ENCODE measurements around the gene RLBP1. TPM values are rescaled to one million over a fixed set of nuclear protein-coding genes. Genes with fewer than 3 reads are reported as not detected.
A peak's percentile ranks its signal among the peaks of the same experiment; 100 is the strongest.

RLBP1 gene
- total RNA-seq, 6 donors from 2014 or later, result not detected

DNA sequence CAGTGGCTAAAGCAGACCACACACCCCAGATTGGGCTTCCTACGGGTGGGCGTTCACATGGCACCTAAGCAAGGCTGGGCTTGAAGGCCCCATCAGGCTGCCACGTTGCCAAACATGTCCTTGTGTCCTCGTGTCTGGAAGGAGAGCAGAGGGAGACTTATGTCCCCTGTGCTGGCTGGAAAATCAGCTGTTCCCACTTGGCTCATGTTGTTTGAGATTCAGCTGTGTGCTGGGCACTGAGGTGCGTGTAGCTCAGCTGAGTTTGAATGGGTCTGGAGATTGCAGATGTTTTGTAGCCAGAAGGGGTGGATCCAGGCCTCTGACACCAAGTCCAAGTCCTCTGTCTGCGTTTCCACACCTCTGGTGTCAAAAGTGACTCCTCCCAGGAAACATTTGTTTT, 34.6 kb downstream of the RLBP1 start:
- ATAC-seq (ENCODE audit: low FRiP score in 2 of 2) (no peak), DNase-seq (no peak)
- 80 to 82% methylated on average over 6 of the region's 6 CpGs for WGBS, 2 donors
- Histone ChIP-seq H3K4me3 (no peak overlapping the region), H3K36me3 (peaks cover 13 to 76% (median 68%) of the 10 kb centered on the region in 4 donors), H3K27ac (peak overlapping the region in 1 of 4 donors; percentile 9), H3K4me1 (peaks cover 0 to 12% (median 7%) of the 10 kb centered on the region in 4 donors), H3K27me3 (no peaks in the 10 kb centered on the region), H3K9me3 (no peaks in the 10 kb centered on the region)
- no peak for TF ChIP-seq POLR2A (IDR thresholded peaks at IDR 0.05)
- TF ChIP-seq, protein P1, sequence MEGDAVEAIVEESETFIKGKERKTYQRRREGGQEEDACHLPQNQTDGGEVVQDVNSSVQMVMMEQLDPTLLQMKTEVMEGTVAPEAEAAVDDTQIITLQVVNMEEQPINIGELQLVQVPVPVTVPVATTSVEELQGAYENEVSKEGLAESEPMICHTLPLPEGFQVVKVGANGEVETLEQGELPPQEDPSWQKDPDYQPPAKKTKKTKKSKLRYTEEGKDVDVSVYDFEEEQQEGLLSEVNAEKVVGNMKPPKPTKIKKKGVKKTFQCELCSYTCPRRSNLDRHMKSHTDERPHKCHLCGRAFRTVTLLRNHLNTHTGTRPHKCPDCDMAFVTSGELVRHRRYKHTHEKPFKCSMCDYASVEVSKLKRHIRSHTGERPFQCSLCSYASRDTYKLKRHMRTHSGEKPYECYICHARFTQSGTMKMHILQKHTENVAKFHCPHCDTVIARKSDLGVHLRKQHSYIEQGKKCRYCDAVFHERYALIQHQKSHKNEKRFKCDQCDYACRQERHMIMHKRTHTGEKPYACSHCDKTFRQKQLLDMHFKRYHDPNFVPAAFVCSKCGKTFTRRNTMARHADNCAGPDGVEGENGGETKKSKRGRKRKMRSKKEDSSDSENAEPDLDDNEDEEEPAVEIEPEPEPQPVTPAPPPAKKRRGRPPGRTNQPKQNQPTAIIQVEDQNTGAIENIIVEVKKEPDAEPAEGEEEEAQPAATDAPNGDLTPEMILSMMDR (IDR thresholded peaks at IDR 0.05), result no peak
- TF ChIP-seq EP300 (IDR thresholded peaks at IDR 0.05), result no peak
- no peak for TF ChIP-seq POLR2AphosphoS5 (IDR thresholded peaks at IDR 0.05)

DNA sequence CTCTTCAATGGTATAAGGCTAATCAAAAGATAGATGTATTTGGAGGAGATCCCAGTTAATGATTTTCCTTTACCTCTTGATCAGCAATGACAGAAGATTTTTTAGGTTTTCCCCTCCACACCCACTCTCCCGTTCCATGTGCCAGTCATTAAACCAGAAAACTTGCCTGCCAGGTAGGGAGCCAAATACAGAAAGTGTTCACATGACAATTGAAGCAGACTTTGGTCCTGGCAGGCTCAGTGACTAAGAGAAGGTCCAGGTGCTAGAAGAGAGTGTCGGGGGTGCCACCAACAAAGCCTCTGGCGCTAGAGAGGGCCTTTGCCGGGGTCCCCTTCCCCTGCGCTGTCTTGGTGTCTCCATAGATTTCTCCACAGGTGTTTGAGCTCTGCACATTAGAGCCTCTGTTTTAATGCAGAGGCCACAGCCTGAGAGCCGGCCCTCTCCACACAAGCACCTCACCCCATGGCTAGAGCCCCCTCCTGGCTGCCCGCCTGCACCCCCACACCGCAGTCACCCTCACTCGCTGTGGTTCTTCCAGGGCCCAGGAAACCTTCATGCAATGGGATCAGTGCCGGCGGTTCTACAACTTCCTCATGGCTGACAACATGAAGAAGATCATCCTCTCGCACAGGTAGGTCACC, 36.4 kb downstream of the RLBP1 start:
- ATAC-seq (ENCODE audit: low FRiP score in 2 of 2) (no peak), DNase-seq (peak in 1 of 2 donors; percentile 53)
- peaks cover 0 to 11% (median 7%) of the 10 kb centered on the region in 4 donors for H3K4me1 ChIP-seq
- H3K27ac ChIP-seq, result no peak overlapping the region
- WGBS, 2 donors, result 96 to 97% methylated on average over 11 to 12 of the region's 12 CpGs
- H3K9me3 ChIP-seq, result no peaks in the 10 kb centered on the region
- no peak overlapping the region for H3K4me3 ChIP-seq
- H3K27me3 ChIP-seq, result no peaks in the 10 kb centered on the region
- TF ChIP-seq EP300 (IDR thresholded peaks at IDR 0.05), result no peak
- no peak for TF ChIP-seq POLR2A (IDR thresholded peaks at IDR 0.05)
- no peak for TF ChIP-seq POLR2AphosphoS5 (IDR thresholded peaks at IDR 0.05)
- TF ChIP-seq, protein P1 (IDR thresholded peaks at IDR 0.05), result no peak
- H3K36me3 ChIP-seq, result peaks cover 7 to 73% (median 56%) of the 10 kb centered on the region in 4 donors

DNA sequence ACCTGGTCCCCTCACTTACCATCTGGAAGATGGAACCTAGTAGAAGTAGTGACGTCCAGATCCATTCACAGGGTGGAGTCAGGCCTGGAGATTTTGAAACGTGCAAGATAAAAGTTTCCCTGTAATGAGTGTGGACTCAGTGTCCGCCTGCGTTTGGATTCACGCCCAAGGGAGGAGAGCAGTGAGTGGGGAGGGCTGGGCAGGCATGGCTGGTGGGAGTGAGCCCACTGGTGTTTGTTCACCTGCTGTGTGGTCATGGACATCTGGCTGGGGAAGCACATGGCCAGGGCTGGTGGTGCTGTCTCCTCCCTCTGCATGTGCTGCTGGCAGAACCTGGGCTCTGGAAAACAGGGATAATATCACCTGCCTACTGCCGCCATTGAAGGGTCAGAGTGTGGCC, 37.0 kb downstream of the RLBP1 start:
- peak in 1 of 2 donors; percentile 13 for ATAC-seq (ENCODE audit: low FRiP score in 2 of 2)
- H3K36me3 ChIP-seq, result peaks cover 10 to 71% (median 54%) of the 10 kb centered on the region in 4 donors
- 68 to 79% methylated on average over 5 to 6 of the region's 6 CpGs for WGBS, 2 donors

DNA sequence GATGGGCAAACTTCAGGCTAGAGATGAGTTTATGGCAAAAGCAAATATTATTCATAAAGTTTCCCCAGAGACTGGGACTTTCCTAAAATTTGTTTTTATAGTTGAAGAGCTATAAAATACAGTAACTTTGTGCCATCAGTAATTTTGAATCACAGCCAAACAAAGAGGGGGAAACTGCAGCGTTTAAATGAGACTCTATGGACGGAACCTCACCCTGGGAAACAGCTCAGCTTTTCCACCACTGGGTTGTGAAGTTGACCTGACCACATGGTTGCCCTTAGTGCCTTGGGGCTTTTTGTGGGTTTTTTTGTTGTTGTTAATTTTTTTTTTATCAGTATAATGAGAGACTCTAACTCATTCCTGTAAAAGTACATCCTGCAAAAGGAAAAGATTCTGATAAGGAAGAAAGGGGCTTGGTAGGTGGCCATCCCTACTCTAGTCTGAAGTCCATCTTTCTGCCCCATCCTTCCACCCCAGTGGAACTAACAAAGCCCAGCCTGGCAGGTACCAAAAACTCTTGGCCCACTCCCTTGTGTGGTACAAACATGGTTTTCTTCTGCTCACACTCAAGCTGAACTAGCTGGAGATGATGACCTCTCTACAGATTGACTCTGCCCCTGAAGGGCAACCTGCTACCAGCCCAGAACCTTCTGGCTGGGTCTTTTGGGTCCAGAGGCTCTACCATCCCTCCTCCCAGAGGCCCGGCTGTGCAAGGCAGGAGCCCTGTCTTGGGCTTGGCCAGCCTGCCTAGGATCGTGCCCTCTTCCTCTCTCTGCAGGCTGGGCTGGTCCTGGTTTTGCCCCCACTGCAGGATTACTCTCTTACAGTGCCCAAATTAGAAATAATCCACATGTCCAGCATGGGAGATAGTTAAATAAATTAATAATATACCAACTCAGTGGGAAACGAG, 41.2 kb downstream of the RLBP1 start:
- TF ChIP-seq, protein P1 (IDR thresholded peaks at IDR 0.05), result no peak
- TF ChIP-seq POLR2A (IDR thresholded peaks at IDR 0.05), result no peak
- Histone ChIP-seq H3K4me3 (no peak overlapping the region), H3K4me1 (no peaks in the 10 kb centered on the region), H3K36me3 (peaks cover 22 to 68% (median 51%) of the 10 kb centered on the region in 4 donors), H3K9me3 (no peaks in the 10 kb centered on the region), H3K27me3 (no peaks in the 10 kb centered on the region), H3K27ac (no peak overlapping the region)
- no peak for ATAC-seq (ENCODE audit: low FRiP score in 2 of 2)
- DNase-seq, result no peak
- WGBS, 2 donors, result 76 to 80% methylated on average over 5 of the region's 5 CpGs

More for the DNA sequence above, 37.0 kb downstream of the RLBP1 start:
- Histone ChIP-seq H3K4me1 (peaks cover 0 to 10% (median 5%) of the 10 kb centered on the region in 4 donors), H3K27me3 (no peaks in the 10 kb centered on the region), H3K9me3 (no peaks in the 10 kb centered on the region), H3K27ac (no peak overlapping the region), H3K4me3 (no peak overlapping the region)
- no peak for TF ChIP-seq POLR2A (IDR thresholded peaks at IDR 0.05)
- TF ChIP-seq EP300 (IDR thresholded peaks at IDR 0.05), result no peak
- no peak for TF ChIP-seq POLR2AphosphoS5 (IDR thresholded peaks at IDR 0.05)
- TF ChIP-seq, protein P1 (IDR thresholded peaks at IDR 0.05), result no peak
- peak in 1 of 2 donors; percentile 3 for DNase-seq

All from upper lobe of left lung (tissue), 6 donors.